DND-41 (cell line): ENCODE results near the gene CTDP1.

Experiments used
- EZH2 ChIP-seq: IDR thresholded peaks from 3 replicates; pipeline ENCODE4 v1.6.1; 2012; ENCODE audit warnings: borderline replicate concordance, low read depth, mild to moderate bottlenecking, moderate library complexity, low read length, inconsistent platforms; ENCODE audit not compliant: severe bottlenecking
- TF ChIP-seq, protein P1 (sequence below): IDR thresholded peaks from 2 replicates; pipeline ENCODE4 v1.5.1; 2012; ENCODE audit warnings: borderline replicate concordance, low read length, moderate library complexity, mild to moderate bottlenecking; ENCODE audit not compliant: poor library complexity, severe bottlenecking; ENCODE audit errors: extremely low read depth

DNA sequence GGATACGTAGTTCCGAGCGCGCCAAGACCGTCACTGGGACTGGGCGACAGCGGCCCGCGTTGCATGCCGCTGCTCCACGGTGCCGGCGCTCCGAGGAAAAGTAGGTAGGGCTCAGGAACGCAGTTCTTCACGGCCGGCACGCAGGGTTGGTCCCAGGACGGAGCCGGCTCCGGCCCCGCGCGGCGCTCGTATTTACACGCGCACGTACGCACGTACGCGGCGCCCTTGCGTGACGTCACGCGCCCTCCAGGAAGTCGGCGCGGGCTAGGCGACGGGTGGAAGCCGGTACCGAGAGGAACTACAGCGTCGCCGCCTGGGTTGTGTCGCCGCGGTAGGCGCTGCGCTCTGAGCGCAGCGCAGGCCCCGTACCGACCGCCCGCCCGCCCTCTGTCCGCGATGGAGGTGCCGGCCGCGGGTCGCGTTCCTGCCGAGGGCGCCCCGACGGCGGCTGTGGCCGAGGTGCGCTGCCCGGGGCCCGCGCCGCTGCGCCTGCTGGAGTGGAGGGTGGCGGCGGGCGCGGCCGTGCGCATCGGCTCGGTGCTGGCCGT lies at the start of gene CTDP1:
- TF ChIP-seq, protein P1, sequence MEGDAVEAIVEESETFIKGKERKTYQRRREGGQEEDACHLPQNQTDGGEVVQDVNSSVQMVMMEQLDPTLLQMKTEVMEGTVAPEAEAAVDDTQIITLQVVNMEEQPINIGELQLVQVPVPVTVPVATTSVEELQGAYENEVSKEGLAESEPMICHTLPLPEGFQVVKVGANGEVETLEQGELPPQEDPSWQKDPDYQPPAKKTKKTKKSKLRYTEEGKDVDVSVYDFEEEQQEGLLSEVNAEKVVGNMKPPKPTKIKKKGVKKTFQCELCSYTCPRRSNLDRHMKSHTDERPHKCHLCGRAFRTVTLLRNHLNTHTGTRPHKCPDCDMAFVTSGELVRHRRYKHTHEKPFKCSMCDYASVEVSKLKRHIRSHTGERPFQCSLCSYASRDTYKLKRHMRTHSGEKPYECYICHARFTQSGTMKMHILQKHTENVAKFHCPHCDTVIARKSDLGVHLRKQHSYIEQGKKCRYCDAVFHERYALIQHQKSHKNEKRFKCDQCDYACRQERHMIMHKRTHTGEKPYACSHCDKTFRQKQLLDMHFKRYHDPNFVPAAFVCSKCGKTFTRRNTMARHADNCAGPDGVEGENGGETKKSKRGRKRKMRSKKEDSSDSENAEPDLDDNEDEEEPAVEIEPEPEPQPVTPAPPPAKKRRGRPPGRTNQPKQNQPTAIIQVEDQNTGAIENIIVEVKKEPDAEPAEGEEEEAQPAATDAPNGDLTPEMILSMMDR = no peak
- no peak for TF ChIP-seq EZH2
